PC-9 (cell line): ENCODE data around the gene CCSAP. TPM values are rescaled to one million over a fixed set of nuclear protein-coding genes. Genes with fewer than 3 reads are reported as not detected.

ENCODE experiments used
- BruUV-seq: library from RNA; stranded (reverse); fragments of 400-500 nt; replicated peaks from 2 replicates; lab custom pipeline; 2021; lab: Mats Ljungman, UMichigan
- CTCF ChIA-PET: fragments of 300-600 bp; sonication (Branson Sonifier 250); formaldehyde crosslinking; loops from one replicate; lab custom pipeline; 2022; ENCODE audit warnings: antibody characterized with exemption; lab: Charles Lee
- POLR2A ChIA-PET: fragments of 300-600 bp; sonication (Branson Sonifier 250); formaldehyde crosslinking; loops from one replicate; lab custom pipeline; 2022; ENCODE audit warnings: antibody characterized with exemption; ENCODE audit not compliant: unreplicated experiment; lab: Charles Lee
- DNase-seq, 2 experiments: peaks; one replicate each; pipeline versions ENCODE4 v3.0.0 to v3.0.0-alpha.2; 2015 to 2022; ENCODE audit warnings: mixed read lengths in 1 of 2
- H2AFZ ChIP-seq: fragments of 200-600 bp; sonication (generic); 2 replicates; pipeline ENCODE4 v1.8.1; 2017; ENCODE audit warnings: antibody characterized with exemption
- H3F3A ChIP-seq: fragments of 200-600 bp; sonication (generic); 2 replicates; pipeline ENCODE4 v1.8.1; 2017; ENCODE audit warnings: antibody characterized with exemption, mild to moderate bottlenecking, low read depth; ENCODE audit not compliant: insufficient read depth
- H3K27ac ChIP-seq: fragments of 200-600 bp; sonication (generic); 2 replicates; pipeline ENCODE4 v1.6.1; 2016; ENCODE audit warnings: mixed run types
- H3K27me3 ChIP-seq: fragments of 200-600 bp; sonication (generic); 2 replicates; pipeline ENCODE4 v1.6.1; 2016; ENCODE audit warnings: low read depth, mixed run types; ENCODE audit not compliant: insufficient read depth
- H3K36me3 ChIP-seq: fragments of 200-600 bp; sonication (generic); 2 replicates; pipeline ENCODE4 v1.6.1; 2016; ENCODE audit warnings: low read depth, mixed run types
- H3K4me1 ChIP-seq: fragments of 200-600 bp; sonication (generic); replicated peaks from 2 replicates; pipeline ENCODE4 v1.6.1; 2016; ENCODE audit warnings: mixed run types; ENCODE audit not compliant: insufficient read depth
- H3K4me2 ChIP-seq: fragments of 200-600 bp; sonication (generic); 2 replicates; pipeline ENCODE4 v1.6.1; 2017; ENCODE audit warnings: mixed run types
- H3K4me3 ChIP-seq: fragments of 200-600 bp; sonication (generic); 2 replicates; pipeline ENCODE4 v1.6.1; 2016; ENCODE audit warnings: mixed run types
- H3K79me2 ChIP-seq: fragments of 200-600 bp; sonication (generic); 2 replicates; pipeline ENCODE4 v1.6.1; 2017; ENCODE audit warnings: low read depth, mixed run types
- H3K9me2 ChIP-seq: fragments of 200-600 bp; sonication (generic); 2 replicates; pipeline ENCODE4 v1.8.1; 2017; ENCODE audit warnings: mild to moderate bottlenecking; ENCODE audit not compliant: insufficient read depth
- H3K9me3 ChIP-seq: fragments of 200-600 bp; sonication (generic); 2 replicates; pipeline ENCODE4 v1.8.1; 2016; ENCODE audit warnings: low read depth; ENCODE audit not compliant: insufficient read depth
- H4K20me1 ChIP-seq: fragments of 200-600 bp; sonication (generic); 2 replicates; pipeline ENCODE4 v1.8.1; 2017; ENCODE audit not compliant: insufficient read depth
- EZH2 ChIP-seq: fragments of 200-600 bp; sonication (generic); IDR thresholded peaks from 2 replicates; pipeline ENCODE4 v1.8.0; 2017; ENCODE audit warnings: antibody characterized with exemption, low read depth
- intact Hi-C: fragments of 100-400 bp; cut with micrococcal nuclease; formaldehyde crosslinking; loops from one replicate; pipeline ENCODE4 v1.10.0; 2022; ENCODE audit not compliant: unreplicated experiment
- total RNA-seq: library from RNA; stranded (reverse); gene quantifications from 2 replicates; pipeline ENCODE4 v1.2.3, GENCODE V29; 2021
- TF ChIP-seq, protein P1 (sequence below): fragments of 200-600 bp; sonication (generic); conservative IDR thresholded peaks from 2 replicates; pipeline ENCODE4 v1.6.1; 2017; ENCODE audit warnings: mixed run types, antibody characterized with exemption, mild to moderate bottlenecking, moderate library complexity

The CCSAP gene
- total RNA-seq, 1 experiment from 2014 or later = 6.7 TPM

DNA sequence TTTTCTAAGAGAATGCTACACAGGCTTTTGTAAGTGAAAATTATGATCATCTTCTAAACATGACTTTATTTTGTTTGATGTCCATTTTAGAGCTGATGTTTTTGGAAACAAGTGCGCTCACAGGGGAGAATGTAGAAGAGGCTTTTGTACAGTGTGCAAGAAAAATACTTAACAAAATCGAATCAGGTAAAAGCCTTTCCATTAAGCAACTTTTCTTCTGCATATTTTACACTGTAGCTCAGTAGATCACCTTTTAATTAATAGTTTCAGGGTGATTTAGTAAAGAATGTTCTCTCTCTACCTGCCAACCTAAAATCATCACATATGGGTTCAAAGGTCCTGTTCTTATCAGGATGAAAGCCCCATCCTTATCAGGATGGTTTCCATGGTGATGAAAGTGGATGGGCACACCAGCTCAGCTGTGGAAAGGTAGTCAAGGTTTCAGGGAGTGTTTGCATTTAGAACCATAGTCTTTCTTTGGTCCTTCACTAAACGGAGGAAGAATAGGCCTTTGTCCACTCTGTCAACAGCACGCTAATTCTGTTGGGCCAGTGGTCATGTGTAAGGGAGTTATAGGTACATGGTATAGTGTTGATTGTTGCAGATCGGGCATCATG, 43.9 kb downstream of the CCSAP start:
- Histone ChIP-seq H4K20me1 (no peaks in the 10 kb centered on the region), H3K9me2 (no peaks in the 10 kb centered on the region), H3K9me3 (no peaks in the 10 kb centered on the region), H3K4me2 (no peak overlapping the region), H3F3A (no peaks in the 10 kb centered on the region), H3K79me2 (no peaks in the 10 kb centered on the region), H3K27me3 (no peaks in the 10 kb centered on the region), H3K27ac (no peak overlapping the region), H2AFZ (no peak overlapping the region), H3K36me3 (no peaks in the 10 kb centered on the region), H3K4me3 (no peak overlapping the region), H3K4me1 (no peaks in the 10 kb centered on the region)
- intact Hi-C loops = no loop called here
- no peak for DNase-seq
- TF ChIP-seq, protein P1, sequence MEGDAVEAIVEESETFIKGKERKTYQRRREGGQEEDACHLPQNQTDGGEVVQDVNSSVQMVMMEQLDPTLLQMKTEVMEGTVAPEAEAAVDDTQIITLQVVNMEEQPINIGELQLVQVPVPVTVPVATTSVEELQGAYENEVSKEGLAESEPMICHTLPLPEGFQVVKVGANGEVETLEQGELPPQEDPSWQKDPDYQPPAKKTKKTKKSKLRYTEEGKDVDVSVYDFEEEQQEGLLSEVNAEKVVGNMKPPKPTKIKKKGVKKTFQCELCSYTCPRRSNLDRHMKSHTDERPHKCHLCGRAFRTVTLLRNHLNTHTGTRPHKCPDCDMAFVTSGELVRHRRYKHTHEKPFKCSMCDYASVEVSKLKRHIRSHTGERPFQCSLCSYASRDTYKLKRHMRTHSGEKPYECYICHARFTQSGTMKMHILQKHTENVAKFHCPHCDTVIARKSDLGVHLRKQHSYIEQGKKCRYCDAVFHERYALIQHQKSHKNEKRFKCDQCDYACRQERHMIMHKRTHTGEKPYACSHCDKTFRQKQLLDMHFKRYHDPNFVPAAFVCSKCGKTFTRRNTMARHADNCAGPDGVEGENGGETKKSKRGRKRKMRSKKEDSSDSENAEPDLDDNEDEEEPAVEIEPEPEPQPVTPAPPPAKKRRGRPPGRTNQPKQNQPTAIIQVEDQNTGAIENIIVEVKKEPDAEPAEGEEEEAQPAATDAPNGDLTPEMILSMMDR = no peak
- no peak for TF ChIP-seq EZH2
- ChIA-PET CTCF (no interaction called here), POLR2A (no interaction called here)
- no TSS peak for BruUV-seq

DNA sequence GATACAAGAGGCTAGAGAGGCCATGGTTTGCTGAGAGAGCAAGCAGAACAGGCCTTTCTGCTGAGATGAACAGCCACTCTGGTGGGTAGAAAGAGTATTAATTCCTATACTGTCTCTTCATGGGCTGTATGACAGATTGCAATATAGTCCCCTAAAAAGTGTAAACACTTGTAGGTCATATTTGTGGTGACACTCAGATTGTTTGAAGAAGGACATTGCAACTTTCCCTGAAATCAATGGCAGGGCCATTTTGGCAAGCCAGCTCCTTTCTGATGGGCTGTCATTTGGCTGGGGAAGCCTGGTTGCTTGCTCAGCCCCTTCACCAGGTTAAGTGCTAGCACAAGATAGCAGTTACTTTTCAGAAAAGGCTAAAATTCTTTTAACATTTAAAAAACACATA, 44.4 kb downstream of the CCSAP start:
- no peak for DNase-seq
- no peaks in the 10 kb centered on the region for H3K9me2 ChIP-seq
- H3K4me2 ChIP-seq = no peak overlapping the region
- no TSS peak for BruUV-seq
- POLR2A ChIA-PET = no interaction called here
- no peaks in the 10 kb centered on the region for H4K20me1 ChIP-seq
- intact Hi-C loops = no loop called here
- H3F3A ChIP-seq = no peaks in the 10 kb centered on the region
- H3K27ac ChIP-seq = no peak overlapping the region
- no peaks in the 10 kb centered on the region for H3K27me3 ChIP-seq
- no peaks in the 10 kb centered on the region for H3K4me1 ChIP-seq
- TF ChIP-seq, protein P1 = no peak
- no peak for TF ChIP-seq EZH2
- H3K4me3 ChIP-seq = no peak overlapping the region
- H2AFZ ChIP-seq = no peak overlapping the region
- H3K9me3 ChIP-seq = no peaks in the 10 kb centered on the region
- H3K79me2 ChIP-seq = no peaks in the 10 kb centered on the region
- no peaks in the 10 kb centered on the region for H3K36me3 ChIP-seq
- CTCF ChIA-PET = no interaction called here

DNA sequence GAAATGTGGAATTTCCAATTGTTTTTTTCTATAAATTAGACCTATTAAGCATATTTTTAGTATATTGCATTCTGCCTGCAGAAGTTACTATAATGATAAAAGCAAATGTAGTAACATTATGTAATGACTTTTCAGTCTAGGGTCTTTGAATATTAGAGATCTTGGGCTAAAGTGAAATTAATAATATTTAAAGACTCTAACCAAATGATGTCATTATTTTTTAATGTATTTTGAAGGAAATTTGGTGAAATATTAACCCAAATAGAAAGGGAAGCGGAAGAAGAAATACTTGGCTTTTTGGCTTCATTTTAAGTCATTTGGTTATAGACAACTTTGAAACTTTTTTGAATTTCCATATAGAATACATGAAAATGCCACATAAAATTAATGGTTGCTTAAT, 45.1 kb downstream of the CCSAP start:
- intact Hi-C loops = no loop called here
- POLR2A ChIA-PET = no interaction called here
- no peak overlapping the region for H3K4me2 ChIP-seq
- H3K9me2 ChIP-seq = no peaks in the 10 kb centered on the region
- H3K4me3 ChIP-seq = no peak overlapping the region
- H3K4me1 ChIP-seq = no peaks in the 10 kb centered on the region
- no peak for TF ChIP-seq EZH2
- TF ChIP-seq, protein P1 = no peak
- H3F3A ChIP-seq = no peaks in the 10 kb centered on the region
- no peaks in the 10 kb centered on the region for H4K20me1 ChIP-seq
- no peaks in the 10 kb centered on the region for H3K9me3 ChIP-seq
- no peaks in the 10 kb centered on the region for H3K79me2 ChIP-seq
- no TSS peak for BruUV-seq
- H3K27ac ChIP-seq = no peak overlapping the region
- CTCF ChIA-PET = no interaction called here
- no peaks in the 10 kb centered on the region for H3K36me3 ChIP-seq
- H3K27me3 ChIP-seq = no peaks in the 10 kb centered on the region
- no peak overlapping the region for H2AFZ ChIP-seq
- DNase-seq = no peak
